GM20431 (cell line): ENCODE measurements around the gene ALOX15.

Source experiments
- in situ Hi-C: fragments of 300-500 bp; cut with MseI, MboI; formaldehyde crosslinking; loops from one replicate; pipeline ENCODE4 v1.15.0; 2020; ENCODE audit warnings: low sequenced_read_pairs; ENCODE audit not compliant: unreplicated experiment

The ALOX15 gene

DNA sequence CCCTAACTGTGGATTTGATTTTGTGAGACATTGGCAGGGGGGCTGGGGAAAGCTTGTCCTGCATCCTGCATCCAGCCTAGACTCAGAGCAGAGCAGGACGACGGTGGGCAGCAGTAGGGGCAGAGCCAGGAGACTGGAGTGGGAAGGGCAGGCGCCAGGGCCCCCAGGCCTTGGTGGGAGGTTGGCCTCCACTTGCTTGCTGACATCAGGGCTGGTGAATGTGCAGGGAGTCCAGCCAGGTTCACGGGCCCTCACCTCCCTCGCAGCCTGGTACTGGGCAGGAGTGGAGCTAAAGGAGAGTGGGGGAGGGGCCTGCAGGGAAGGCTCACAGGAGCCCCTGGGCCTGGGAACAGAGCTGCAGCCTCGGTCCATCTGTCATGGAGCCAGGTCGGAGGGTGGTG is 59.4 kb downstream of the ALOX15 start:
- in situ Hi-C loops: no loop called here
